IPS DF 19.7 (cell line): Measurements from ENCODE around the gene MGAT1.

Experiments used
- DNase-seq: peaks from one replicate; pipeline ENCODE4 v3.0.0-alpha.2; 2013; ENCODE audit warnings: low read depth, low spot score

MGAT1 gene

DNA sequence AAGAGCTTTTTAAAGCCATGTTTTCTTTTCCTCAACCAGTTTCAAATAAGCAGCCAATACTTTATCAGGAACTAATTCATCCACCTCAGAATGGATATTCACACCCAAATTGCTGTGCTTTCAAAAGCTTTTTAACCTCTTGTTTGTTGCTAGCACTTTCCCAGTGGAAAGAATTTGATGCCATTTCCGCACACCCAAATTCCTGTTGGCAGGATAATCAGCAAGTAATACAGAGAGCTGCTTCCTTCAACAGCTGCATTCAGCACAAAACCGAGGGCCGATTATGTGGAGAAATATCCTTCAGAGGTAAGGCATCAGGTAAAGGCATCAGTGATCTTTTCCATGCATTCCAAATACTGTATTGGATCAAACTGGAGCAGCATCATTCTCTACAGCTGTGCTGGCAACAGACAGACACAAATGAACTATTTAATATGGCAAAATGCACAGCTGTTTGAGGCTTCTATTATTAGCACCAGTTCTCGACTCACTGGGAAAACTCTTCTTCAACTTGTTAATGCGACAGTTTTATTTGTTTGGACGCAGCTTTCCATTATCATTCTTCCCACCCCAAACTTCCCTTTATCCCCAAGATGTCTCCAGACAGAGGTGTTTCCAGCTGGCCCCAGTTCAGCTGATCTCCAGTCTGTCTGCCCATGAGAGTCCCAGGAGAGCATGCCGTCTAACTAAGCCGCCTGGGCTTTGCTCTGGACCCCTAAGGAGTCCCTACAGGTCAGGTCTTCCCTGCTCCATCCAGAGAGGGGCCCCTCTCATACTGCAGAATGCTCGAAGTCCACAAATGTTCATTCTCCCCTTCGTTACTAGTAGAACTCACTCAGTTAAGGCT is 22.2 kb upstream of the MGAT1 start:
- no peak for DNase-seq

DNA sequence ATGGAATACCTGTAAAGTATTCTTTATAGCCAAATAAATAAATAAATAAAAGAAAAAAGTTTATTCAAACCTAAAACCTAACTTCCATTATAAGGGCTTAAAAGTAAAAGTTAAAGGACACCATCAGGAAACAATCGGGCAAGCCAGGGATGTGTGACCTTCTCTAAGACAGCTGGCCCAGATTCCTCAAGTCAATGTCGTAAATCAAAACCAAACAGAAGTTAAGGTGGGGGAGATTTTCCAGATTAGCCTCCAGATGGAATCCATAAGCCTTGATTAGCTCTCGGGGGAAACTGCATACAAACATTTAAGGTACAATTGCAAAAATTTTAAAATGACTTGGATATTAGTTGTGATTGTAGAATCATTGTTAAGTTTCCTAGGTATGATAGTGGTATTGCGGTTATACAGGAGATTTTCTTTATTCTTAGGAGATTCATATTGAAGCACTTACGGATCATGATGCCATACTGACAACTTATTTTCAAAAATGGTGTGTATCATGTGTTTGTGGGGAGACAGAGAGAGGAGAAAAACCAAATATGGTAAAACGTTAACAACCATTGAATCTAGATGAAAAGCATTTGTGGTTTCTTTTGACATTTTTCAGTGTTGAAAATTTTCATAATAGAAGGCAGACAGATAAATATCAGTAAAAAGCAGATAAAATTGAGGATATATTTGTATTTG is 21.5 kb upstream of the MGAT1 start:
- no peak for DNase-seq

DNA sequence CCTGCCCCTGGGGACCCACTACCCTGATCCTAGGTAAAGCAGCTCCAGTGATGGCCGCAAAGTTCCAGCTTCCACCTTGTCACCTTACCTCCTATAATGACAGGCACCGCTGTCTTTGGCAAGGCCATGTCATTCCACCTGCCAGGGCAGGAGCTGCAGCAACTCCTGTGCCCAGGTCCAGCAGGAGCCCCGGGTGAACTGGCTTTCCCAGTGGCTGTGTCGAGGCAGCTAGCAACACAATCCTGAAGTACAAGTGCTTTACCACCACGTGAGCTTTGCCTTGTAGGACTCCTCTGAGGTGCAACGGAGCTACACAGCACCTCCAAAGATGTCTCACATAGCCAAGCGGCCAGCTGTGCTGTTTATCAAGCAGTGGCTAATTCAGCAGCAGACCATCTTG is 20.7 kb upstream of the MGAT1 start:
- DNase-seq: no peak

DNA sequence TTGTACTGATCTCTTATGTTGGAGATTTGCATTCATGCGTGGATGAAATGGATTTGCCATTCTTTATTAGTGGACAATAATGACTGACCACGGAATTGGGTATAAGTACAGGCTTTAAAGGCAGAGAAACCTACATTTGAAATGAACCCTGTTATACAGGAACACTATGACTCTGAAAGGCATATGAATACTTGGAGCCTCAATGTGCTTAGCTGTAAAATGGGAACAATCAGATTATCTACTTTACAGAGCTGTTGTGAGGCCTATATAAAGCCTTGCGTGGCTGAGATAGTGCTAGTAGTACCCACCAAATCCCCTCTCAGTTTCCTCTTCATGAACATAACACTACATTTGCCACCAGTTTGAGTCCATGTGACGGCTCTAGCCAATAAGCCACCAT is 18.9 kb upstream of the MGAT1 start:
- no peak for DNase-seq

DNA sequence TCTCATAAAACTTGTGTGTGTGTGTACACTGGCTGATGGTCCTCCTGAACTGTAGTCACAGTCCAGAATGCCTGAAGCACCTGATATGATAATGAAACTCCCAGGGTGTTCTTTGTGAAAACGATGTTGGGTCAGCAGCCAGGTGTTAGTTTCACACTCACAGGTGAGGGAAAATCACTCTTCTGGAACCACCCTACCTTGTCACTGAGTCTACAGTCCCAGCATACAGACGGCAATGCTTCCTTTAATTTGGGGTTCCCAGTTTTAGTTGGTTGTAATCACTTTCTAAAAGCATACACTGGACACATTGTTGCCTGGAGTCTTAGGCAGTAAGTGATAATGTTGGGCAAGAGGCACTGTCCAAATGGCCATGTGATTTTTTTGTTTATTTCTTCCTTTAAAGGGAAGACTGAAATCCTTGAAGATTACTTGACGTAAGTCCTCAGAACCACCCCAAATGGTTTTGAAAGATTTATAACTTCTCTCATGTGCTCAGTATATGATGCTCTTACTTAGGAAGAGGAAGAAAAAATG is 18.2 kb upstream of the MGAT1 start:
- DNase-seq: no peak

DNA sequence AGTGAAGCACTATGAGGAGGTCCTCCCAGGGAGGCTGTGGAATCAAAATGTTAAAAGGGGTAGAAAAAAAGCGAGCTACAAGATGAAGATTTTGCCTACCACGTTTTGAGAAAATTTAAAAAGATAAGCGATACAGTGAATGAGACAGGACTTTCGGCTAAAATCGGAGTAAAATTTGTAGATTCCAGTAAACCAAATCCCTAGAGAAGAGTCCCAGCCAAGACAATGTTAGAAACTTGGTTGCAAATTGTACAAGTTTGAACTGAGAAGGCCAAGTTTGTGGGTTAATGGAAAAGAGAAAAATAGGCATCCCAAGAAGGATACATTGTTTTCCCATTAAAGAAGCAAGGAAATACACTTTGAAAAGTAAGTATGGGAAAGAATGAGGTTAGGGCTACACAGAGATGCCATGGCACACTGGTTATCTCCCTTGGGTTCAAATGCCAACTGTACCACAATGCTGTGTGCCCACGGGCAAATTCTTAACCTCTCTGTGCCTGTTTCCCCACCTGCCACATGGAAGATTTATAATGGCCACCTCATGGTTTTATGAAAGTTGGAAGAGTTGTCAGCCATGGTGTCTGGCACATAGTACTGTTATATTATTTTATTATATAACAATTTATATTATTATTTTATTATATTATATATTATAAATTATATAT is 16.2 kb upstream of the MGAT1 start:
- no peak for DNase-seq

DNA sequence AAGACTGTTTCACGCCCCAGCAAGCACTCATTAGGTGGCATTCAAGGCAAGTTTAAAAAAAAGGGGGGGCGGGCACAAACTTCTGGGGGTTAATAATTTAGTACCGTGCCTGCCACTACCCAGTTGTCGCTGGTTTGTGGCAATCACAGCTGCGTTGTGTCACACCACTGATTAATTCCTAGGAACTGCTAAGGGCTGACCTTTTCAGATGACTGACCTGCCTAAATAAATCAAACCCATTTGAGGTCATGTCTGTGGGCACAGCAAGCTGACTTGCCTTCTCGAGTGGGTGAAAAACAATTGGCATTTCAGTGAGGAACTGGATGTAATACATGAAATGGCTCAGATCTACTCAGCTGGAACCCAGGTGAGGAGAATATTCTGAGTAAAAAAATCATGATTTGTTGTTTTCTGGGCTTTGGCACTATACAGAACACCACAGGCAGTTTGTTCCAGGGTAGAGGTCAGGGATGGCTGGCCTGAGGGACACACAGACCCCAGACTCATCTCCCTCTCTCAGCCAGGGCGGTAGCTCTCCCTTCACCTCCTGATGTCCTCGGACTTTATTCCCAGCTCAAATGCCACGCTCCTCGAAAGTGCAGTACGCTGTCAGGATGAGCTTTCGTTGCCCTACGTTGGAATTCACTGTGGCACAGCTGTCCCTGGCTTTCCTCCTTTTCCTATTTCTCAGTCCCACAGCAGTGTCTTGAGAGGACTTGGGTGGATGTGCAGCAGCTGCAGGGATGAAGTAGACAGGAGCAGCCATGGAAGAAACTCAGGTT is 15.5 kb upstream of the MGAT1 start:
- no peak for DNase-seq

DNA sequence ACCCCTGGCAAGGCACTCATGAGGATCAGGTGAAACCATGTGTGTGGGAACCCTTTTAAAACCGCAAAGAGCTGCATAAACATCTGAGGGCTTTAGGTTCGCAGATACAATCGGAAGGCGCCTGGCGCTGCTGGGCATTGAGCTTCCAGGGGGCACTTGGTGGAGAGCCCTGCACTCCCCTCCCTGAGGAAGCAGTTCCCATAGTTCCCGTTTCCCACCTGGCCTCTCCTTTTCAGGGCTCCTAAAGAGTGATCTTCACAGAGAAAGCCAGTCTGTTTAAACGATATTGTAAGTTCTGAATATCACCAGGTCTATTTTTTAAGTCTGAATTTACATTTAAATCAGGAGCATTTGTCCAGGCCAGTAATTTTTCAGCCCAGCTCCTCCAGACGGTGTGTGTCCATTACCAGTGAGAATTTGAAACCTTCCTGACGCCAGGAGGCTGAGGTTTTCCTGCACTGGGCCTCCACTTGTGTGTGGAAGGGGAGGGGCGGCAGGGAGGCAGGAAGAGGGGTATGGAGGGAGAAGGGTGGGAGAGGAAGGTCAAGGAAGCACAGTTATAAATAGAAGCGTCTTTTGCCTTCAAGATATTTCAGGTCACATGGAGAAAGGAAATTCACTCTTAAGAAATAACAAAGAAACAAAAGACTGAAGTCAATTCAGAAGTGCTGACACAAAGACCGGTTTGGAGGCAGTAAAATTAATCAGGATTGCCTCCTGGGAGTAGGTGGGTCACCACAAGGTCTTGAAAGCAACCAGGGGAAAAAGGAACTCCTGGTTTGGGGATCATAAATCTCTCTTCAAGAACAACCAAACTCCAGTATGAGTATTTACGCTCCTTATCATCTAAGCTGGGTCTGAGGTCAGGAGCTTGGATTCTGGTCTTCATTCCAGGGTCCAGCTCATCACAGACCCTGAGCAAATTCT is 14.3 kb upstream of the MGAT1 start:
- no peak for DNase-seq

DNA sequence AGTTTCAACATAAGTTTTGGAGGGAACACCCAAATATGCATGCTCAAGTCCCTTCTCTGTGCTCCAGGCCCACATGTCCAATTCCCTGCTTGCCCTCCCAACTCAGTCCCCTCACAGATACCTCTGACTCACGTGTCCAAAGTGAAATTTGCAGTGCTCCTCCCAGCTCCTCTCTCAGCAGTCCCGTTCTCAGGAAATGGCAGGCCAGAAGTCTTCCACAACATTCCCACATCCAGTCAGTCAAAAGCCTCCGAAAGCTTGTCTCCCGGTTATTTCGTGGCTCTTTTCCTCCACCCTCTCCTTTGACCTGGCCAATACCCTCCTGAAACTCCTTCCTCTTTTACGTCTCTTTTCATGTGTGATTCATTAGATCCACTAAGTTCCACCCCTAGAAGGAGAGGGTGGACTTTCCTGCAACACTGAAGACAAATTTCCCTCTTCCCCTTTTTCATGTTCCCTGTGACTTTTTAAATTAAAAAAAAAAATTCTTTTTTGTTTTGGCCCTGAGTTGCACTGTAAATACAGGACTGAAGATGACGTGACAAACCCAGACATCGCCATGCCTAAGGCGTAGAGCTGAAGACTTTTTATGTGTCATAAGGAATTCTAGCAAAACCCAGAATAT is 12.8 kb upstream of the MGAT1 start:
- no peak for DNase-seq

DNA sequence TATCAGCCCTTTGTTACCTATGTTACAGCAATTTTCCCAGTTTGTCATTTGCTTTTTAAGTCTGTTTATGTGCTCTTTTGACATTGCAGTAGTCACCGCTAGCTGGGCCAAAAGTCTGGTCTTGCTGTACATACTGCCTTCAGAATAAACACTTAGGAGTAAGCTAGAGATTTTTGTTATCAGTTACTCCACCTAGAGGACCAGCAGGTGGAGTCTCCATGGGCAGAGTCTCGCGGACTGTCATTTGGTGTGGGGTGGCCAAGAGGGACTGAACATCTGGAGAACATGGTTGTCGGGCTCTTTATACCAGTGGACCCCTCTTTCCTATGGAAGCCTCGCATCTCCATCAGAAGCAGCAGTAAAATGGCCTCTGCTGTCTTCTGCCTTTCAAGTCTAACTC is 10.8 kb upstream of the MGAT1 start:
- DNase-seq: no peak

DNA sequence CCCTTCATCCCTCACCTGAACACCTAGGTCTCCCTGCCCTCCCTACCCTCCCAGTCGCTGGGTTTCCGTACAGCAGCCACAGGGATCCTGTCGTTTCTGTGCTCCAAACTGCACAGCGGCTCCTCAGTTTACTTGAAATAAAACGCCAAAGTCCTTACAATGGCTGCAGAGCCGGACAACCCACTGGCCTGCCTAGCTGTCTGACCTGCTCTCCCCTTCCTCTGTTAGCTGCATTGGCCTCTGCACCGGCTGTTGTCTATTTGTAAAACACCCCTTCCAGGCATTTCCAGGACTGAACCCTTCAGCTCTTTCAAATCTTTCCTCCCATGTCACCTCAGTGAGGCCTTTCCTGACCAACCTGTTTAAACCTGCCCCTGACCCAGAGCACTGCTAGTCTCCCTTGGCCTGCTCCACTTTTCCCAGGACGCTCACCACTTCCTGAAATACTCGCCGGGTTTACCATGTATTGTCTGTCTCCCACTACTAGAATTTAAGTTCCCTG is 9.1 kb upstream of the MGAT1 start:
- DNase-seq: no peak

DNA sequence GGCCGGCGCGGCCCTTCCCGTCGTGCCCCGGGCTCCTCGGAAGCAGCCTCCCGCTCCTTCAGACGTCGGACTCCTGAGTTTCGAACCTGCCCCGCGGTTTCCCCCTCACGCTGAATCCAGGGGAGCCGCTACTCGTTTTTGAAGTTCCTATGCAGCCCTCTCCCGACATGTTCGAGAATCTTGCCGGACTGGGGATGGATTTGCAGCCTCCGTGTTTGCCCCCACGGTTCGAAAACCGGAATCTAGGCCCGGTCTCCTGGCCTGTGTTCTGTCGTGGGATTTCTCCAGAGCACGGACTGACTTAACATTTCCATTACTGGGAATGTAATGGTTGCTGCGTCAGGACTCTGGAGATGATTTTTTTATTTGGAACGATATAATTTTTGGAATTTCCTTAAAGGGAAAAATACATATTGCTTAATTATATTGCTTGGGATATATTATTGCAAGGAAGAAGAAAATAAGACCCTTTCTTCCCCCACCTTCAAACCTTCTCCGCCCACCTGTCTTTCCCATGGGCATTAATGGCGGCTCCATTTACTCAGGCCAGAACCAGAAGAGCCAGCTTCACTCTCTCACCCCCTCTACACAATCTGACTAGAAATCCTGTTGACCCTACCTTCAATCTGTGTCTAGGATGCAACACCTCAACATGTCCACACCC is 8.5 kb upstream of the MGAT1 start:
- no peak for DNase-seq

DNA sequence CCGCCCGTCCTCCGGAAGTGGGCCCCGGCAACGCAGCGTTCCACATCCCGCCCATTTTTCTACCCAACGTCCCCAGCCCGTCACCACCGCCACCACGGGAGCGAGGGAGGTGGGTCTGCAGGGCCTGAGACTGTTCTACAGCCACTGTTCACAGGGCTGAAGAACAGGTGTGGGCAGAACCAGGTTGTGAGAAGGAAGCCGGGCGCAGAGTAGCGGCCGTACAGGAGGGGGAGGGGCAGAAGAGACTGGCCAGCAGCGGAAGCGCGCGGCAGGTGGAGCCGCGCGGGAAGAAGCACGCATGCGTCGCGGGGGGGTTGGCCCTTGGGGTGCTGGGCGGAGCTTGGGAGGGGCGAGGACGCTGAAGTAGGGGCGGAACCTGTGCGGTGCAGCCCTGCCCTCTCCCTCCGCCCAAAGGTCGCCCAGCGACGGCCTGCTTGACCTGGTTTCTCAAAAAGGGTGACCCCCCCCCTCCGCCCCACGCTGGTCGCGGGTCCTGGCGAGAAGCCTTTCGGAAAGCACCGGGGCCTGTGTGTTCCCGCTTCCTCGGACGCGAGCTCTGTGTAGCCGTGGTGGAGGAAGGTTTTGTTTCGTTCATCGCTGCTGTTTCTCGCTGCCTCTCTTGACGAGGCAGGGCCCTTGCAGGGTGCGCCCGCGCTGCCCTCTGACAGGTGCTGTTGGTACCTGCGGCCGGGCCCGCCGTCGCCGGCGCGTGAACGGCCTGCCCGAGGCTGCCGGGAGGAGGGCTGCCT is 7.8 kb upstream of the MGAT1 start:
- DNase-seq: no peak

DNA sequence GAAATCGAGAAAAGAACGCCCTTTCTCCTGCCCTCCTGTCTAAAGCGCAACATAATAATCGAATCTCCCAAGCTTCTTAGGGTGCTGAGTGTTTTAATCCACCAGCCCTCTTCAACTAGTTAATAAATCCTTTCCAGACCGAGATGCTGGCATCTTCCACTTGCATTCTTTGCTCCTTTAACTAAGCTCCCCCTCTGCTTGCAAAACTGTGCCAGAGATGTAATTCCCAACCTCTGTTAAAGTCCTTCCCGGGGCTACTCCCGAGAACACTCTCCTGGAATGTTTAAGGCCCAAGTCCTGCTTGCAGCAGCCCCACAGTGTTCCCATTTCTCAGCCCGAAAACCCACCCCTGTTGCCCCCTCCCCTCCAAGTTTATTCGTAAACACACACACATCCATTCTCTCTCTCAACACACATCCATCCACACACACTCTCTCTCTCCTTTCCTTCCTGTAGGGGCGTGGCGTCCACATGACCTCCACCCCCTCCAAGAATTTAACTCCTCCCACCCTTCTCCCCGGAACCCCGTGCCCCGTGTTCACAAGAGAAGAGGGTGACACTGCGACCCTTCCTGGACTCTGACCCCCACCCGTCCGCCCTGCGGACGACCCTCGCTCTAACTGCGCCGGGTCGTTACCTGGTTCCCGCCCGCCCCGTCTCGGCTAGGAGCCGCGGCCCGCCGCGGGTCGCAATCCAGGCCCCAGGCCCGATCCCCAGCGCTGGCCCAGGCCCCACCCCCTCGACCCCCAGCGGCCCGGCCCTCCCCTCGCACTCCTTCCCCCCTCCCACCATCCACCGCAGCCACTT is 7.0 kb upstream of the MGAT1 start:
- DNase-seq: no peak

DNA sequence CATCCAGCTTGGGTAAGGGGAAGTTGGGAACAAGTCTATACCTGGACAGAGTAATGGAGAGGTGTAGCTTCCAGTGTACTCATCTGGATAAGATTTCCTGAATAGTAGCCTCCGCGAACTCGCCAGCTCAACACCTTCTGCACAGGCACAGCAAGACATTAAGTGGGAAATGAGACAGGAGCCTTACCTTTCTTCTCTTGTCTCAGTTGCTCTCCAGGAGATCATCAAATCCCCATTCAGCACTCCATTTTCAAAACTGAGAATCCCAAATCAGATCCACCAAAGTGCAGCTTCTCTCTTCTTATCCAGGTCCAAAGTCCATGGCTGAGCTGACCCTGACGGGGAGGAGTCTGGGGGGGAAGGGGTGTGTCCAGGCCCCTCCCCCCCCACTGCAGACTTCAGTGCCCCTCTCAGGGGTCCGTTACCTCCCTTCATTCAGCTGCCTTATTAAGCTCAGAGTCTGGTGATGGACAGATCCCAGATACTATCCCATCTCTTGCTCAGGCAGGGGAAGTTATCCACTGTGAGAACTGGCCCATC is 5.9 kb upstream of the MGAT1 start:
- no peak for DNase-seq

DNA sequence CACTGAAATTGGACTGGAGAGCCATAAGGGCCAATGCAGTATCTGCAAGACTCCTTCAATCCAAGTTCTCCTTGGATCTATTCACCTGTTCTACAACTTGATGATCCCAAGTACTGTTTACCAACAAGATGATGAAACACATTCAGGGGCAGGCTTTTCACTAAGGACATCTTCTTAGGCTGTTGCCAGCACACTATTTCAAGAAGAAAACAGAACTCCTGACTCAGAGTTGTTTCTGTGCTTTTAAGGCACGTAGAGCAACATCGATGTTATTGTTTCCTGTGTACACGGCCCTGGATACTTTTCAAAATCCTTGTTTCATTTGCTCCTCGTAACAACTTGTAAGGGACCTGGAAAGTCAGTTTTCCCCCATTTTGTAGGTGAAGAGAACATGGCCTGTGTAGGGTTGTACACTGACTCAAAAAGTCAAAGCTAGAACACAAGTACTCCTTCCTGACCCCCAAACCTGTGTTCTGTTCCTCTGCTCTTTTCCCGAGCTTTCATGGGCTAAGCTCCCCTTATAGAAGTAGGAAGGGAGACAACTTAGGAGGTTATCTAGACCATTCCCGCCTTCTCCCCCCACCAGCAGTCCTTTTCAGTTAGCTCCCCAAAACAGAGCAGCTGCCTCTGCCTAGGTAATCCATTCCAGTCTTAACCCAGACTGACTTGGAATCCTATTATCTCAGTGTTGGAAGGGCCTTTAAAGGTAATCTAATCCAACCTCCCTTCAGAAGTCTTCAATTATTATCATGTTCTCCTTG is 5.2 kb upstream of the MGAT1 start:
- no peak for DNase-seq

DNA sequence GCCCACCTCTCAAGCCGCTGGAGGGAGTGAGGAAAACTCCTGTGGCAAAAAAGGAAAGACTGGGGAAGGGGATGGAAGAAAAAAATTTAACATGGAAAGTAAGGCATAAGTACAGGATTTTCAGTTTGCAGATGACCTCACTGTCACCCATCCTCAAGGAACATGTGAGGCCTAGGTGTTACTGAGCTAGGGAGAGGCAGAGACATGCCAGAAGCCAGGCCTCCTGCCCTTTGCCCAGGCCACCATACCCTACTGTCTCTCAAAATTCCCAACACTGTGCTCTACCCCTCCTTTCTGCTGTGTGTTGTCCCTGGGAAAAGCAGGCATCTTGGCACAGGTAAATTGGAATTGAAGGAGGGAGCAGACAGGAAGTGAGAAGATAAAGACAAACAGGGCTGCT is 4.4 kb upstream of the MGAT1 start:
- no peak for DNase-seq
